GM19372 (cell line): ENCODE results near the gene POLR3H.

ENCODE experiments used
- ATAC-seq: cut with Tn5 transposase; IDR thresholded peaks from one replicate; pipeline ENCODE4 v1.9.1; 2021; ENCODE audit warnings: mild to moderate bottlenecking, low read depth, moderate library complexity; ENCODE audit not compliant: unreplicated experiment

POLR3H gene

GRCh38 chr22:41523464-41524221, 20.6 kb downstream of the POLR3H start:
- ATAC-seq: no peak

GRCh38 chr22:41522813-41523212, 21.5 kb downstream of the POLR3H start:
- no peak for ATAC-seq

DNA sequence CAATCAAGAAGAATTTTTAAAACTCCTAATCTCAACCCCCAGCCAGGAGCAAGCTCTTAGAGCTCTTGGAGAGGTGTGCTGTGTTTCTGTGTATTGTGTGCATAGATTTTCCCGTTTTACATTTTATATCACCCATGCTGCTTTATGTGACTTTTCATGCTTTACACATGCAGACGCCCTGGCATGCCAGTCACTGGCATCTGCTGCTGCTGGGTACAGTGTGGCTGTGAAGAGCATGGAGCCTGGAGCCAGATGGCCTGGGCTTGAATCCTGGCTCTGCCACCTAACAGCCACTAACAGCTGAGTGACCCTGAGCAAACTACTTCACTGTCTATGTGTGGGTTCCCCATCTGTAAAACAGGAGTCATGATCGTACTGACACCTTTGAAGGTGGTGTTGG, 23.1 kb downstream of the POLR3H start:
- no peak for ATAC-seq

GRCh38 chr22:41518048-41518347, 26.3 kb downstream of the POLR3H start:
- ATAC-seq: no peak

DNA sequence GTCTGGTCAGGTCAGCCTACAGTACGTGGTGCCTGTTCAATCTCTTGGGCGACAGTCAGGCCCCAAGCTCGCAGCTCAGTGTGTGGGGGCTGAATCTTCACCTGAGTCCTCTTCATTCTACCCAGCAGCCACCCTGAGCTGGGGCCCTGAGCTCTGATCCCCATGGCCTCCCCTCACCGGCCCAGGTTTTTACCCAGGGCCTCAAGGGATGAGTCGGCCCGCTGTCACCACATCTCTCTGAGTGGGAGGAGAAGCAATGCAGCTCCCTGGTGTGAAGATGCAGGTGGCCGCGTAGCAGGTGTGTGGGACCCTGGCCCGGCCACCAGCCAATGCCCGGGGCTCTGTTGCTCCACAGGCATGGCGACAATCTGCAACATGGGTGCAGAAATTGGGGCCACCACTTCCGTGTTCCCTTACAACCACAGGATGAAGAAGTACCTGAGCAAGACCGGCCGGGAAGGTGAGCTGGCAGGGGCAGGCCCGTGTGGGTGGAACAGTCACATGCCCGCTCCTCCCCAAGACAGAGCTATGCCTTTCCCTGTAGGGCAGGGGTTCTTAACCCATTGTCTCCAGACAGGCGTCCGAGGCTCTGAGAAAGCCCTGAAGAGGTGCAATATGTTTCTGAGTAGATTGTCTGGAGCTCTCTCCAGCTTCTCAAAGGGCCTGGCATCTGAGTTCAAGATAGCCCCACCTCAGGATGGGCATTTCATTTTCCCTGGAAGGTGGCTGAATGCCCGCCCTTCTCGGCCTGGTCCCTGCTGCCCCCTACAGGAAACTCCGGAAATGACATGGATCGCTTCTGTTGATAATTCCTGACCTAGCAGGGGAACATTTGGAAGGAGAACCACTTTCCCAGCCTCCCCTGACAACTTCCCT, 26.9 kb downstream of the POLR3H start:
- ATAC-seq: no peak

GRCh38 chr22:41516462-41516861, 27.8 kb downstream of the POLR3H start:
- ATAC-seq: no peak

DNA sequence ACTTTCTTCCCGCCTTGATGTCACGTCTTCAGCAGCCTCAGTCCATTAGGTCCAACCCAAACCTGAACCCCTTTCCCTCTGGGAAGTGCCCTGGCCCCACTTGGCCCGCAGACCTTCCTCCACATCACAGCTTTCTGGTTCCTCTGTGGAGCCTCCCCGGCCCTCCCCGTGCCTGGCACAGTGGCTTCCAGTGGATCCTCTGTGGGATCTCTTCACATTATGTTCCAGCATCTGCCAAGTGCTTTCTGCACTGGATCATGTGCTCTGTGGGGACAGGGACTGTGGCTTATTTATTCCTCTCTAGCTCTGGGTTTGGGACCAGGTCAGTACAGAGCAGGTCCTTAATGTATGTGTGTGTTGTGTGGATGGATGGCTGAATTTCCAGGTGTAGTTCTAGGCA, 30.9 kb downstream of the POLR3H start:
- no peak for ATAC-seq

- no peak for ATAC-seq
Observed at GRCh38 chr22:41512421-41513194, 31.7 kb downstream of the POLR3H start.

DNA sequence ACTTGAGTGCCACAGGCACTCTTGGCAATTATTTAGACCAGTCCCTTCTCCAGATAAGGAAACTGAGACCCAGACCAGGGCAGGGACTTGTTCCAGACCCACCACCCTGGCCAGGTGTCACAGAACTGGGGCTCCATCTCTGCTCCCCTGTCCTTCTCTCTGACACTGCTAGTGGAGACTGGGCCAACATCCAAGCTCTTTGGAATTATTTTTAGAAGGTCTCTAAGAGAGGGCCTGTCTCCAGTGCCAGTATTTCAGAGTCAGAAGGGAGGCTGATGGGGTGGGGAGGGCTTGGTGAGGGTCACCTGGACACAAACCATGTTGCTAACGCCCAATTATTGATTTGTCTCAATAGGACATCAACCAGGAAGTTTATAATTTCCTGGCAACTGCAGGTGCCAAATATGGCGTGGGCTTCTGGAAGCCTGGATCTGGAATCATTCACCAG, 32.7 kb downstream of the POLR3H start:
- no peak for ATAC-seq

DNA sequence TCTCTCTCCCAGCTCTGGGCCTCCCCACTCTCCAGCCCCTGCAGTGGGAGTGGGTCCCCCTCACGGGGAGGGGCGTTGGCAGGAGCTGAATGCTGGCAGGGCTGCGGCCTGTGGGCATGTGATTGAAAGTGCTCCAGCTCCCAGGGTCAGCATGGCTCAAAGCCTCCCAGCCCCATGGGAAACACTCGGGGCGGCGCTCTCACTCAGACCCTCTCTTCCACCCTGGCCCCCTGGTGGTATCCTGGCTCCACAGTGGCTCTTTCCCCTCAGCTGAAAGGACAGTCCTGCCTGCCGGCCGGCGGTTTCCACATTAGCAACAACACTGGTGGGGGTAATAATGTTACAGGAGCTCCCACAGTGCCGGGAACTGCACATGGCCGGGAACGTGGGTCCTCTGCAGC, 35.5 kb downstream of the POLR3H start:
- ATAC-seq: no peak

GRCh38 chr22:41507330-41508063, 36.8 kb downstream of the POLR3H start:
- ATAC-seq: no peak

GRCh38 chr22:41505511-41506220, 38.6 kb downstream of the POLR3H start:
- ATAC-seq: no peak

DNA sequence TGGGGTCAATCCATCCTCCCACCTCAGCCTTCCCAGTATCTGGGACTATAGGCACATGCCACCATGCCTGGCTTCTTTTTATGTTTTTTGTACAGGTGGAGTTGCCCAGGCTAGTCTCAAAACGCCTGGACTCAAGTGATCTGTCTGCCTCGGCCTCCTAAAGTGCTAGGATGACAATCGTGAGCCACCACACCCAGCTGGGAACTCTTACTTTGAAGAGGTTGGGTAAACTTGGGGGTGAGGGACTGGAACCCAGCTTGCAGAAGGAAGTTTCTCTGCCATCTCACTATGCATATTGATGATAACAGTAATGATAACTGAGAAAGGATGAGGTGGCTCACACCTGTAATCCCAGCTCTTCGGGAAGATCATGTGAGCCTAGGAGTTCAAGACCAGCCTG, 39.5 kb downstream of the POLR3H start:
- no peak for ATAC-seq

DNA sequence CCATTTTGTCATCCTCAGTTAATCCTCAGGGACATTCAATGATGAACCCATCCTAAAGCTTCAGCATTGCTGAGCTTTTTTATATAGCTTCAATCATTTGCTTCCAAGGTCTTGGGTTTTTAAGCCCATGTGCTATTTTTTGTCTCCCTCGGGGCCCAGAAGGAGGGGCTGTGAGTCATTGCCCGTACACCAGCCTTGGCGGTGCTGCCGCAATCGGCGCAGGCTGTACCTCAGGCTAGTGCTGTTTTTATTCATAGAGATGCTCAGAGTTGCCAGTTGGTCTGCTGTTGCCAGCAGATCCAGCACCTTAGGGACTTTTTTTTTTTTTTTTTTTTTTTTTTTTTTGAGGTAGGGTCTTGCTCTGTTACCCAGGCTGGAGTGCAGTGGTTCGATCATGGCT, 39.9 kb downstream of the POLR3H start:
- ATAC-seq: no peak

DNA sequence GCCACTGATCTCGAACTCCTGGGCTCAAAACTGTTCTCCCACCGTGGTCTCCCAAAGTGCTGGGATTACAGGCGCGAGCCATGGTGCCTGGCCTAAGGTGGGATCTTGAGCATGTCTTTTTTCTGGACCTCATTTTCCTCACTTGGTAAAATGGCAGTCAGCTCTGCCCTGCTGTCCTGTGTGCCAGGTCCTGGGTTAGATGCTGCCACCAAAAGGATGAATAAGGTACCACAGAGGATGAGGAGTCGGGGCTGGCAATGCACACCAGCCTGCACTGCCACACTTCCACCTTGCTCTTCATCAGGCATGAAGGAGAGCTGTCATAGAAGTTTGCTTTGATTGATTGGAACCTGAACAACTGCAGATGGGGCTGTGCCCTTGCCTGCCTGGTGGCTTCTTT, 43.1 kb downstream of the POLR3H start:
- ATAC-seq: no peak

DNA sequence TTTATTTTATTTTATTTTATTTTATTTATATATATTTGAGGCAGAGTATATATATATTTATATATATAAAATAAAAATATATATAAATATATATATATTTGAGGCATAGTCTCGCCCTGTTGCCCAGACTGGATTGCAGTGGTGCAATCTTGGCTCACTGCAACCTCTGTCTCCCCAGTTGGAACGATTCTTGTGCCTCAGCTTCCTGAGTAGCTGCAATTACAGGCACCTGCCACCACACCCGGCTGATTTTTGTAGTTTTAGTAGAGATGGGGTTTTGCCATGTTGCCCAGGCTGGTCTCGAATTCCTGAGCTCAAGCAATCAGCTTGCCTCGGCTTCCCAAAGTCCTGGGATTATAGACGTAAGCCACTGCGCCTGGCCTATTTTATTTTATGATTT, 44.0 kb downstream of the POLR3H start:
- no peak for ATAC-seq

DNA sequence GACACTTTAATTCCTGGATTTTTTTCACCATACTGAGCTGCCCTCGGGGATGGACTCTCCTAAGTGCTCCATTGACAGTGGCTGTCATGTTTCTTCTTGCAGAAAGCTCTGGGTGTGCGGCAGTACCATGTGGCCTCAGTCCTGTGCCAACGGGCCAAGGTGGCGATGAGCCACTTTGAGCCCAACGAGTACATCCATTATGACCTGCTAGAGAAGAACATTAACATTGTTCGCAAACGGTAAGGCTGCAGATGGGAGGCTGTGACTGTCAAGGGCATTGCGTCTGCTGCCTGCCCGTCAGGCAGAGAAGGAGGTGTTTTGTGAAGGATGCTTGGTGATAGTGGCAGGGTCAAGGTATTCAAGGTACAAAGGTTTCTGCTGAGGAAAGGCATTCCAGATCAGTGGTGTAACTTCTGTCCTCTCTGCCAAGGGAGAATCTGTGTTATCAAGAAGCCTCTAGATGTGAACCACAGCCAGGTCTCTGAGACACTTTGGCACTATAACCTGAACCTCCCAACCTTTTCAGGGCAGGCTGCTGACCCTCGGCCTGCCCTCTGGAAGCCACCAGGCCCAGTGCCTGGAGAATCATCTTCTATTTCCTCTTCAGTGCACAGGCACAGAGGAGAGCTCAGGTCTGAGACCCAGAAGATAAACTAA, 44.5 kb downstream of the POLR3H start:
- no peak for ATAC-seq

GRCh38 chr22:41498303-41498835, 45.9 kb downstream of the POLR3H start:
- ATAC-seq: no peak
